Left ventricle myocardium inferior (tissue), 1 donor: ENCODE results near the gene EXPH5. TPM values are rescaled to one million over a fixed set of nuclear protein-coding genes. Genes with fewer than 3 reads are reported as not detected.

Source experiments
- DNase-seq: peaks from one replicate; pipeline ENCODE4 v3.0.0-alpha.2; 2020
- H3K27ac ChIP-seq: fragments of 200-600 bp; replicated peaks from 2 replicates; pipeline ENCODE4 v1.8.0; 2021
- H3K27me3 ChIP-seq: fragments of 200-600 bp; 2 replicates; pipeline ENCODE4 v1.8.0; 2021; ENCODE audit warnings: low read depth
- H3K36me3 ChIP-seq: fragments of 200-600 bp; 2 replicates; pipeline ENCODE4 v1.8.0; 2021
- H3K4me1 ChIP-seq: fragments of 200-600 bp; 2 replicates; pipeline ENCODE4 v1.8.0; 2021
- H3K4me3 ChIP-seq: fragments of 200-600 bp; 2 replicates; pipeline ENCODE4 v1.8.0; 2021; ENCODE audit warnings: mild to moderate bottlenecking, moderate library complexity
- H3K9me3 ChIP-seq: fragments of 200-600 bp; replicated peaks from 2 replicates; pipeline ENCODE4 v1.8.0; 2021
- intact Hi-C: fragments of 100-400 bp; cut with micrococcal nuclease; formaldehyde crosslinking; loops from one replicate; pipeline ENCODE4 v1.11.0; 2022
- total RNA-seq: library from RNA; stranded (reverse); fragmentation: NEBNext Ultra II Directional; extraction: Animal tissue kit (Norgen Biotek cat#: 25700); gene quantifications from one replicate; pipeline ENCODE4 v1.2.1, GENCODE V29; 2021
- TF ChIP-seq, protein P1 (sequence below): fragments of 200-600 bp; IDR thresholded peaks from 2 replicates; pipeline ENCODE4 v1.8.0; 2021; ENCODE audit warnings: antibody characterized with exemption, mild to moderate bottlenecking, borderline replicate concordance
- donor health status: DM: no; HTN: yes; CAD: no; lungs with severe emphysema.

EXPH5 gene
- total RNA-seq, 1 donor from 2014 or later, result 0.88 TPM

DNA sequence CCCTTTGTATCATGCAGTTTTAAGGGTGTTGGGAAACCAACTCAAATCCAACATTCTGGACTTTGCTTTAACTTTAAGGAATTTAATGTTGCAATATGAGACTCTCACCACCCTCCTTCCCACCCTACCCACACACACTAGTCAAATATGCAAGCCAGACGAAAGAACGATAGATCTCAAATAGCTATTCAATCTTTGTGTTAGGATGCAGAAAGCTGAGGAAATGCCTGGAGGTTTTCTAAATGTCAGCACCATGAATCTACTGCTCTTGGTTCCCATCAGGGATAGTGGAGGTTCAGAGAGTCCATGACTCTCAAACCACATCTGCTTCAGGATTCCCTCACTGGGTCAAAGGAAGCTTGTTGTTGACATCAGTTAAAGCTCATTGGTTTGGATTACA lies 33.7 kb downstream of the EXPH5 start:
- Histone ChIP-seq H3K27ac (no peak overlapping the region), H3K9me3 (no peaks in the 10 kb centered on the region), H3K36me3 (no peaks in the 10 kb centered on the region), H3K27me3 (no peaks in the 10 kb centered on the region), H3K4me3 (no peak overlapping the region), H3K4me1 (no peaks in the 10 kb centered on the region)
- TF ChIP-seq, protein P1, sequence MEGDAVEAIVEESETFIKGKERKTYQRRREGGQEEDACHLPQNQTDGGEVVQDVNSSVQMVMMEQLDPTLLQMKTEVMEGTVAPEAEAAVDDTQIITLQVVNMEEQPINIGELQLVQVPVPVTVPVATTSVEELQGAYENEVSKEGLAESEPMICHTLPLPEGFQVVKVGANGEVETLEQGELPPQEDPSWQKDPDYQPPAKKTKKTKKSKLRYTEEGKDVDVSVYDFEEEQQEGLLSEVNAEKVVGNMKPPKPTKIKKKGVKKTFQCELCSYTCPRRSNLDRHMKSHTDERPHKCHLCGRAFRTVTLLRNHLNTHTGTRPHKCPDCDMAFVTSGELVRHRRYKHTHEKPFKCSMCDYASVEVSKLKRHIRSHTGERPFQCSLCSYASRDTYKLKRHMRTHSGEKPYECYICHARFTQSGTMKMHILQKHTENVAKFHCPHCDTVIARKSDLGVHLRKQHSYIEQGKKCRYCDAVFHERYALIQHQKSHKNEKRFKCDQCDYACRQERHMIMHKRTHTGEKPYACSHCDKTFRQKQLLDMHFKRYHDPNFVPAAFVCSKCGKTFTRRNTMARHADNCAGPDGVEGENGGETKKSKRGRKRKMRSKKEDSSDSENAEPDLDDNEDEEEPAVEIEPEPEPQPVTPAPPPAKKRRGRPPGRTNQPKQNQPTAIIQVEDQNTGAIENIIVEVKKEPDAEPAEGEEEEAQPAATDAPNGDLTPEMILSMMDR, result no peak
- intact Hi-C loops, result no loop called here
- no peak for DNase-seq

DNA sequence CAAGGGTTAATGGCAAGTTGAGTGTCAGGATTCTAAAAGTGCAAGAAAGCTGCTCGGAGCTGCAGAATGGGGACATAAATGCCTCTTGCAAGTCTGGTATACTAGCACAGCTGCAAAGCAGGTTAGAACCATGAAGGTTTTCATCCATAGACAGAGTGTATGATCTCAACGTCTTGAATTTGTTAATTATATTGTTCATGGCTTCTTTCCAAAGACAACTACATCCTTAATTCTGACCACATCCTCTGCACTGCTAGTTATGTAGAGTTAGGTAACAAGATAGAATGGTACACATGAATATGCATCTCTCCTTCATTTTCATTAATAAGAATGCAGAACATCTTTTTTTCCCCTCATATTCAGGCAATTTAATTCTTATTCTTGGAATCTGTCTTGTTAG lies 34.2 kb downstream of the EXPH5 start:
- Histone ChIP-seq H3K4me1 (no peaks in the 10 kb centered on the region), H3K4me3 (no peak overlapping the region), H3K9me3 (no peaks in the 10 kb centered on the region), H3K27me3 (no peaks in the 10 kb centered on the region), H3K36me3 (no peaks in the 10 kb centered on the region), H3K27ac (no peak overlapping the region)
- intact Hi-C loops, result no loop called here
- TF ChIP-seq, protein P1, result no peak
- DNase-seq, result no peak

DNA sequence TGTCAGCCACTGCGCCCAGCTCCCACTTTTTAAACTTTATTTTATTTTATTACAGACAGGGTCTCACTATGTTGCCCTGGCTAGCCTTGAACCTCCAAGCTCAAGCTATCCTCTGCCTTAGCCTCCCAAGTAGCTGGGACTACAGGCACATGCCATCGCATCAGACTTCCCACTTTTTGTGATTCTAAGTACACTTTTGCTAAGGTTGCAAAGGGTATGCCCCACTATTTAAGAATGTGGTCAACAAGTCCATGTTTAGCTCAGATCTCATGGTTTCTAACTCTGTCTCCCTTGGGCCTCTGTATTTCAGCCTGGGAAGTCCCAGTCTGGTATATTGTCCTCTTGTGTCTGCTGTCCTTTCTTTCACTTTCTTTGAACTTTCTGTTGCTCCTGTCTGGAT lies 35.3 kb downstream of the EXPH5 start:
- Histone ChIP-seq H3K4me1 (no peaks in the 10 kb centered on the region), H3K27ac (no peak overlapping the region), H3K9me3 (no peaks in the 10 kb centered on the region), H3K4me3 (no peak overlapping the region), H3K36me3 (no peaks in the 10 kb centered on the region), H3K27me3 (no peaks in the 10 kb centered on the region)
- intact Hi-C loops, result no loop called here
- TF ChIP-seq, protein P1, result no peak
- no peak for DNase-seq

DNA sequence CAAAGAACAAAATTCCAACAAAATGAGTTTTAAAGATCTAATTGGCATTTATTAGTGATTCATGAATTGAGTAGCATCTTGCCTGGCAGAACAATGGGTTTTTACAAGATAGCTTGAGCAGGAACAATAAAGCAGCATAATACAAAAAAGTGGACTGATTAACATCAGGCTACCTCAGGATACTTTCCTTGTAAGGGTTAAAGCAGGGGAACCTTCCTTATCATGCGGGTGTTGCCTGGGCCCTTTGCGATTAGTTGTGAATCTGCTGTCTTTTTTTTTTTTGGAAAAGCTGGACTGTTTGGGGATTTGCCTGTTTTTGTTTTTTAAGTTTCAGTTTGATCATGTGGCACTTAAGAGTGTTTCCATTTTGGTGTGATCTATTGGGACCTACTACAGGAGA lies 37.5 kb downstream of the EXPH5 start:
- Histone ChIP-seq H3K4me3 (no peak overlapping the region), H3K36me3 (no peaks in the 10 kb centered on the region), H3K27me3 (no peaks in the 10 kb centered on the region), H3K4me1 (peaks cover 5% of the 10 kb centered on the region), H3K27ac (no peak overlapping the region), H3K9me3 (no peaks in the 10 kb centered on the region)
- TF ChIP-seq, protein P1, result no peak
- intact Hi-C loops, result no loop called here
- DNase-seq, result no peak

DNA sequence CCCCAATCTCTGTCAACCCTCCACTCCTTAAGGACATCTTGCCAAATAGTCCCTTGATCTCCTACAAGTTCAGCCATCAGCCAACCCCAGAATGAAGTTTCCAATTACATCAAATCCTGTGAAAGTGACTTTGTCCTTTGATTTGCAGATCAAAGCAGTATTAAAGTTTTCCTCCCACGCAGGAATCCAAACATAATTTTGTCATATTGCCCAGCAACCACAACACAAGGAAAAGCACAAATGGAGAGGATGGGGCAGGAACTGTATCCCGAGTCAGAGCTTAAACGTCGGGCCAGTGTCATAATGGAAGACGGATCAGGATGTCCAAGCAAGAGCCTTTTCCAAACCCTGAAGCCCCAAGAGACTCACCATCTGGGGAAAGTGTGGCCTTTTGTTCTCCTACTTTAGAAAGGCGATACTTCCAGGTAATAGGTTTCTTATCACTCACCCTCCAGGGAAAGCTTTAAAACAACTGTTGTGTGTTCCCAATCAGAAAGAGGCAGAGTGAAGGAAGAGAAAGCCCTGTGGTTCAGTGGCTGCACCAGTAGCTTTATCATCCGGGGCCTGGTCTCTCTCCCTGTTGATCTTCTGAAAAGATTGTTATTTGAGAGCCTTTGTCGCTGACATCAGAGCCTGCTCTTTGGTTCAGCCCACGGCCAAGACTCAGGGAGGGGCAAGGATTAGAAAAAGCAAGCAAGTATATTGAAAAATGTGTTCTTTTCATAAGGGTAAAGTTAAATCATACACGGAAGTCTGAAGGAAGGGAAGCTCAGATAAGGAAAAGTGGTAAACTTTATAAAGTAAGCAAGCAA lies 41.7 kb downstream of the EXPH5 start:
- peaks cover 8% of the 10 kb centered on the region for H3K4me1 ChIP-seq
- H3K27me3 ChIP-seq, result no peaks in the 10 kb centered on the region
- no peaks in the 10 kb centered on the region for H3K9me3 ChIP-seq
- no peak overlapping the region for H3K27ac ChIP-seq
- TF ChIP-seq, protein P1, result no peak
- no peak overlapping the region for H3K4me3 ChIP-seq
- DNase-seq, result no peak
- intact Hi-C loops, result no loop called here
- no peaks in the 10 kb centered on the region for H3K36me3 ChIP-seq
